DMS153 treated with DMSO at 0.1 percent for 48 hours (cell line): ENCODE measurements around the gene TFAP2D.

Experiments
- DNase-seq: peaks from one replicate; lab custom pipeline; 2025; ENCODE audit not compliant: unreplicated experiment; lab: John Stamatoyannopoulos, UW

Gene TFAP2D

GRCh38 chr6:50818020-50818419, 104.7 kb downstream of the TFAP2D start:
- no peak for DNase-seq

- DNase-seq = no peak
Observed at GRCh38 chr6:50818673-50819072, 105.3 kb downstream of the TFAP2D start, which contains the start of gene TFAP2B. TFAP2B (plus strand) TSS chr6:50818871; CDS start chr6:50818892, 21 bp downstream.

- no peak for DNase-seq
Observed at GRCh38 chr6:50819466-50819903, 106.2 kb downstream of the TFAP2D start.

GRCh38 chr6:50819904-50820868, 106.9 kb downstream of the TFAP2D start:
- DNase-seq = peak; percentile 20

- DNase-seq = no peak
Observed at GRCh38 chr6:50820869-50821264, 107.5 kb downstream of the TFAP2D start.

- DNase-seq = peak; percentile 19
Observed at GRCh38 chr6:50821441-50822077, 108.2 kb downstream of the TFAP2D start.

- peak; percentile 4 for DNase-seq
Observed at GRCh38 chr6:50822078-50822476, 108.8 kb downstream of the TFAP2D start.
